ENCODE data around the gene THBS2. TPM values are rescaled to one million over a fixed set of nuclear protein-coding genes. Genes with fewer than 3 reads are reported as not detected.

THBS2 gene
- total and polyA plus RNA-seq, 11 donors = 1.9 to 51.7 (median 15.9) TPM

DNA sequence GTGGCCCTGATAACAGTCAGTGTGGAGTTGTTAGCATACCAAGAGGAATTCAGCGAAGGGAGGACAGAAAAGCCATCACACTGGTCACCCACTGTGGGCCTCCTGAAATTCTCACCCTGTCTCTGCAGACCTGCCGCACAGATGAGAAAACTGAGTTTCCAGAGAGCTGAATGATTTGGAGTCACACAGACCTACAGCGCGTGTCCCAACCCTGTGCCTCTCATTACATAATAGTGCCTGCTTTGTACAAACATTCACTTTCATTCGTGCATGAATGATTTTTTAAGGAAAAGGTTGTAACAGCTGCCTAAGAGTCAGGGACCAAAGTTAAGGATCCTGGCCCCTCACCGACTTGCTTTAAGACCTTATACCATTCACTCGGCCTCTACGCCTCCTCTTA, 62.7 kb downstream of the THBS2 start:
- peaks cover 0 to 23% (median 0%) of the 10 kb centered on the region in 12 donors for H3K4me1 ChIP-seq
- no peaks in the 10 kb centered on the region for H3K27me3 ChIP-seq
- H3K27ac ChIP-seq = peak overlapping the region; percentile 2 to 84 (median 60)
- 79 to 89% (median 83%) methylated on average over 8 of the region's 8 CpGs for WGBS, 4 donors
- no peak for DNase-seq
- intact Hi-C loops (cut with DNase I) = no loop called here
- no peaks in the 10 kb centered on the region for H3K36me3 ChIP-seq
- H3K9me3 ChIP-seq = no peaks in the 10 kb centered on the region
- peak in 2 of 4 donors; percentile 49 to 60 for ATAC-seq
- H3K4me3 ChIP-seq = no peak overlapping the region
- TF ChIP-seq POLR2A (IDR thresholded peaks at IDR 0.05) = no peak
- TF ChIP-seq, protein P1, sequence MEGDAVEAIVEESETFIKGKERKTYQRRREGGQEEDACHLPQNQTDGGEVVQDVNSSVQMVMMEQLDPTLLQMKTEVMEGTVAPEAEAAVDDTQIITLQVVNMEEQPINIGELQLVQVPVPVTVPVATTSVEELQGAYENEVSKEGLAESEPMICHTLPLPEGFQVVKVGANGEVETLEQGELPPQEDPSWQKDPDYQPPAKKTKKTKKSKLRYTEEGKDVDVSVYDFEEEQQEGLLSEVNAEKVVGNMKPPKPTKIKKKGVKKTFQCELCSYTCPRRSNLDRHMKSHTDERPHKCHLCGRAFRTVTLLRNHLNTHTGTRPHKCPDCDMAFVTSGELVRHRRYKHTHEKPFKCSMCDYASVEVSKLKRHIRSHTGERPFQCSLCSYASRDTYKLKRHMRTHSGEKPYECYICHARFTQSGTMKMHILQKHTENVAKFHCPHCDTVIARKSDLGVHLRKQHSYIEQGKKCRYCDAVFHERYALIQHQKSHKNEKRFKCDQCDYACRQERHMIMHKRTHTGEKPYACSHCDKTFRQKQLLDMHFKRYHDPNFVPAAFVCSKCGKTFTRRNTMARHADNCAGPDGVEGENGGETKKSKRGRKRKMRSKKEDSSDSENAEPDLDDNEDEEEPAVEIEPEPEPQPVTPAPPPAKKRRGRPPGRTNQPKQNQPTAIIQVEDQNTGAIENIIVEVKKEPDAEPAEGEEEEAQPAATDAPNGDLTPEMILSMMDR (IDR thresholded peaks at IDR 0.05) = no peak

DNA sequence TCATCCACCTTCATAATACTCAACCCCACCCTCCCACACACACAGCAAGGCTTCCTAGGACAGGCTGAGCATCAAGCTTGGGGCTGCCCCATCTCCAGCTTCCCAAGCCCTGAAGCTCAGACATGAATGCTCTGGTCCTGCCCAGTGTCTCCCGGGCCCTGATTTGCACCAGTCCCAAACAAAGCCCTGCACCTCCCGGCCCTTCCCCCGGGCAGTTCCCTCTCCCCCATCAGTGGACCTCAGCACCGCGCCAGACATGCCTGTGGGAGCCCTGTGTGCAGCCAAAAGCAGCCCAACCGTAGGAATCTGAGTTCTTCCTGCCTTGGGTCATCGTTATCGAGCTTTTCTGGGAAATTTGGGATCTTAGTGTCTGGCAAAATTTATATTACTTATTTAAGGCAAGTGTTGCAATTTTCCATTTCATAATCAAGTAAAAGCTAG, 63.5 kb downstream of the THBS2 start:
- DNase-seq = peak; percentile 64 to 87 (median 79)
- WGBS, 4 donors = 44 to 50% (median 47%) methylated on average over 8 of the region's 8 CpGs
- H3K4me1 ChIP-seq = peaks cover 0 to 23% (median 0%) of the 10 kb centered on the region in 12 donors
- ATAC-seq = peak; percentile 83 to 97 (median 95)
- H3K36me3 ChIP-seq = no peaks in the 10 kb centered on the region
- H3K4me3 ChIP-seq = no peak overlapping the region
- no peak for TF ChIP-seq POLR2A (IDR thresholded peaks at IDR 0.05)
- TF ChIP-seq, protein P1 (IDR thresholded peaks at IDR 0.05) = no peak
- intact Hi-C loops (cut with DNase I) = no loop called here
- H3K27ac ChIP-seq = peak overlapping the region in 11 of 12 donors; percentile 49 to 93 (median 62)
- no peaks in the 10 kb centered on the region for H3K9me3 ChIP-seq
- no peaks in the 10 kb centered on the region for H3K27me3 ChIP-seq

DNA sequence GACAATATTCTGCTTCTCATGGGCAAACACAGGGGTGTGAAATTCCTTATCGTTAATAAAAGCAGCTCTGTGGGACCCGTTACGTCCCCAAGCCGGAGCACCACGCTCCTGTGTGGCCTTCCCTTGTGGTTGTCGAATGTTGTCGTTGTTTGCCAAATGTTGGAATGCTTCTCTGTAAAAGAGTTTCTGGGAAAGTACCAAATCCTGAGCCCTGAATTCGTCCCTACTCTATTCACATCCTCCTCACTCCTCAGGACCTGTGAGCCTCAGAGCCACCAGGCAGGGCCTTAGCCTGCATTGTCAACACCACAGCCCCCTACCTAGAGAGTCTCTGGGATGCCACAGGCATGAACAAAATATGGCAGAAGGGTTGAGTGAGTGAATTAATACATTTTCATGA, 64.0 kb downstream of the THBS2 start:
- Histone ChIP-seq H3K27me3 (no peaks in the 10 kb centered on the region), H3K27ac (peak overlapping the region in 11 of 12 donors; percentile 24 to 93 (median 62)), H3K4me1 (peaks cover 0 to 23% (median 0%) of the 10 kb centered on the region in 12 donors), H3K36me3 (no peaks in the 10 kb centered on the region), H3K4me3 (no peak overlapping the region), H3K9me3 (no peaks in the 10 kb centered on the region)
- ATAC-seq (peak in 2 of 4 donors; percentile 21 to 52), DNase-seq (no peak)
- TF ChIP-seq, protein P1 (IDR thresholded peaks at IDR 0.05) = no peak
- no peak for TF ChIP-seq POLR2A (IDR thresholded peaks at IDR 0.05)
- 48 to 69% (median 56%) methylated on average over 8 of the region's 8 CpGs for WGBS, 4 donors
- intact Hi-C loops (cut with DNase I) = no loop called here

DNA sequence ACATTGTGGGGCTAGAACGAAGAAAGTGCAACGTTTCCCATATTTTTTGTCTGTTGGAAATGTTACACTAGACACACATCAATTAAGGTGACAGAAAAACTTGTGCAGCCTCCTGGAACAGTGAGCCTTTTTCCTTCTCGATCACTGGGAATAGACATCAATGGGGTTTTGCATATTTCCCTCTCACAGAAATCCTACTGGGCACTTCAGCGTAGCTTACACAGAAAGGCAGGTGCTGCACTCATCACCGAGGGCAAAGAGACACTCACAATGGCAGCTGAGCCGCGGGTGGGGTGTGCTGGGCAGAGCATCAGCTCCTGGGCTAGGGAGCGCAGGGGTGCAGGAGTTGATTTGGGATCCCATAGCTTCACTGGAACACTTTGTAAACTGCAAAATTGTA, 64.5 kb downstream of the THBS2 start:
- Histone ChIP-seq H3K27ac (peak overlapping the region in 8 of 12 donors; percentile 24 to 93 (median 66)), H3K27me3 (no peaks in the 10 kb centered on the region), H3K9me3 (no peaks in the 10 kb centered on the region), H3K4me1 (peaks cover 0 to 23% (median 0%) of the 10 kb centered on the region in 12 donors), H3K36me3 (no peaks in the 10 kb centered on the region), H3K4me3 (no peak overlapping the region)
- ATAC-seq = no peak
- intact Hi-C loops (cut with DNase I) = no loop called here
- WGBS, 4 donors = 75 to 84% (median 83%) methylated on average over 8 of the region's 8 CpGs
- TF ChIP-seq POLR2A (IDR thresholded peaks at IDR 0.05) = no peak
- TF ChIP-seq, protein P1 (IDR thresholded peaks at IDR 0.05) = no peak
- no peak for DNase-seq
